CD4-positive, alpha-beta T cell treated with Interleukin-1 beta for 1 hour (primary cell): ENCODE results near the gene SKOR1.
A peak's percentile ranks its signal among the peaks of the same experiment; 100 is the strongest.

Source experiments
- DNase-seq, 2 donors: peaks; one replicate each; pipeline ENCODE4 v3.0.0-alpha.2; 2020 to 2022

SKOR1 gene

GRCh38 chr15:67820122-67820991 is 5.0 kb upstream of the SKOR1 start:
- no peak for DNase-seq

GRCh38 chr15:67820992-67821783 is 4.1 kb upstream of the SKOR1 start:
- DNase-seq = peak in 1 of 2 donors; percentile 17

- DNase-seq = no peak
Measured at GRCh38 chr15:67821784-67822440, 3.4 kb upstream of the SKOR1 start.

- DNase-seq = no peak
Measured at GRCh38 chr15:67822537-67823313, 2.6 kb upstream of the SKOR1 start.

GRCh38 chr15:67823314-67824196 is 1.8 kb upstream of the SKOR1 start:
- DNase-seq = no peak

- no peak for DNase-seq
Measured at GRCh38 chr15:67824197-67824968, 926 bp upstream of the SKOR1 start.

GRCh38 chr15:67825881-67826716 is 790 bp downstream of the SKOR1 start:
- DNase-seq = no peak

- DNase-seq = no peak
Measured at GRCh38 chr15:67826717-67827561, 1.6 kb downstream of the SKOR1 start.

GRCh38 chr15:67827562-67828277 is 2.4 kb downstream of the SKOR1 start:
- no peak for DNase-seq

GRCh38 chr15:67828278-67828968 is 3.1 kb downstream of the SKOR1 start:
- no peak for DNase-seq

- no peak for DNase-seq
Measured at GRCh38 chr15:67828969-67829646, 3.8 kb downstream of the SKOR1 start.

GRCh38 chr15:67829647-67830504 is 4.6 kb downstream of the SKOR1 start:
- no peak for DNase-seq

- DNase-seq = no peak
Measured at GRCh38 chr15:67831363-67831762, 6.1 kb downstream of the SKOR1 start.

GRCh38 chr15:67832031-67832551 is 6.8 kb downstream of the SKOR1 start:
- DNase-seq = no peak

GRCh38 chr15:67832897-67833709 is 7.8 kb downstream of the SKOR1 start:
- DNase-seq = no peak
